Upper lobe of left lung (tissue), 6 donors: Measurements from ENCODE around the gene ZNF662. TPM values are rescaled to one million over a fixed set of nuclear protein-coding genes. Genes with fewer than 3 reads are reported as not detected.
"Not testable (repeated sequence)": the region's sequence is repeated elsewhere in the genome, so short reads cannot be mapped to it uniquely, and the experiment has no call there.

Experiments
- ATAC-seq, 2 donors: fragments of 200-7000 bp; cut with Tn5 transposase; one replicate each; pipeline ENCODE4 v1.9.1; 2022; ENCODE audit warnings: mild to moderate bottlenecking in 2 of 2, moderate library complexity in 2 of 2; ENCODE audit not compliant: low FRiP score in 2 of 2
- DNase-seq, 2 donors: peaks; one replicate each; pipeline ENCODE4 v3.0.0-alpha.2; 2019 to 2020
- H3K27ac ChIP-seq, 4 donors: fragments of 200-600 bp; sonication (generic); one replicate each; pipeline ENCODE4 v1.5.1; 2016 to 2019
- H3K27me3 ChIP-seq, 4 donors: fragments of 200-600 bp; sonication (generic); one replicate each; pipeline ENCODE4 v1.5.1; 2017 to 2019
- H3K36me3 ChIP-seq, 4 donors: fragments of 200-600 bp; sonication (generic); one replicate each; pipeline ENCODE4 v1.5.1; 2016 to 2019
- H3K4me1 ChIP-seq, 4 donors: fragments of 200-600 bp; sonication (generic); one replicate each; pipeline ENCODE4 v1.5.1; 2018 to 2019
- H3K4me3 ChIP-seq, 4 donors: fragments of 200-600 bp; sonication (generic); one replicate each; pipeline ENCODE4 v1.5.1; 2017 to 2019; ENCODE audit warnings: mild to moderate bottlenecking in 2 of 4, moderate library complexity in 1 of 4
- H3K9me3 ChIP-seq, 4 donors: fragments of 200-600 bp; sonication (generic); one replicate each; pipeline ENCODE4 v1.5.1; 2018 to 2019
- CTCF ChIP-seq, 6 experiments: fragments of 450-650 bp in 4 of 6; fragments of 200-600 bp in 2 of 6; sonication (generic) in 2 of 6; IDR thresholded peaks; one replicate each; pipeline ENCODE4 v1.5.1; 2016 to 2019; ENCODE audit warnings: antibody characterized with exemption in 6 of 6
- EP300 ChIP-seq, 4 donors: sonication (generic); formaldehyde crosslinking; IDR thresholded peaks; one replicate each; pipeline ENCODE4 v1.5.1; 2017; ENCODE audit warnings: antibody characterized with exemption in 4 of 4, control low read depth in 2 of 4
- POLR2A ChIP-seq, 4 donors: fragments of 450-650 bp; IDR thresholded peaks; one replicate each; pipeline ENCODE4 v1.5.1; 2016 to 2017; ENCODE audit warnings: antibody characterized with exemption in 4 of 4, mild to moderate bottlenecking in 2 of 4
- POLR2AphosphoS5 ChIP-seq, 2 donors: sonication (generic); formaldehyde crosslinking; IDR thresholded peaks; one replicate each; pipeline ENCODE4 v1.5.1; 2017; ENCODE audit warnings: antibody characterized with exemption in 2 of 2
- WGBS, 2 donors: methylation state at CpG; one replicate each; pipeline ENCODE4 v1.1.5; 2017 to 2018; 5-methylcytosine and 5-hydroxymethylcytosine counted together
- total RNA-seq, 6 donors: library from RNA; depleted of rRNA in 4 of 6; stranded (reverse); fragments of >200 nt in 4 of 6; gene quantifications; one replicate each; pipeline versions ENCODE4 v1.1.0 to v1.2.1, GENCODE V29; 2016 to 2021
- donor health status: DM: no; HTN: no; CAD: no; lungs with moderate emphysema.
- donor health status: DM: no; HTN: yes; CAD: no; lungs with severe emphysema.

ZNF662 gene
- total RNA-seq, 6 donors from 2014 or later, result 4.1 to 10.5 (median 6.3) TPM

DNA sequence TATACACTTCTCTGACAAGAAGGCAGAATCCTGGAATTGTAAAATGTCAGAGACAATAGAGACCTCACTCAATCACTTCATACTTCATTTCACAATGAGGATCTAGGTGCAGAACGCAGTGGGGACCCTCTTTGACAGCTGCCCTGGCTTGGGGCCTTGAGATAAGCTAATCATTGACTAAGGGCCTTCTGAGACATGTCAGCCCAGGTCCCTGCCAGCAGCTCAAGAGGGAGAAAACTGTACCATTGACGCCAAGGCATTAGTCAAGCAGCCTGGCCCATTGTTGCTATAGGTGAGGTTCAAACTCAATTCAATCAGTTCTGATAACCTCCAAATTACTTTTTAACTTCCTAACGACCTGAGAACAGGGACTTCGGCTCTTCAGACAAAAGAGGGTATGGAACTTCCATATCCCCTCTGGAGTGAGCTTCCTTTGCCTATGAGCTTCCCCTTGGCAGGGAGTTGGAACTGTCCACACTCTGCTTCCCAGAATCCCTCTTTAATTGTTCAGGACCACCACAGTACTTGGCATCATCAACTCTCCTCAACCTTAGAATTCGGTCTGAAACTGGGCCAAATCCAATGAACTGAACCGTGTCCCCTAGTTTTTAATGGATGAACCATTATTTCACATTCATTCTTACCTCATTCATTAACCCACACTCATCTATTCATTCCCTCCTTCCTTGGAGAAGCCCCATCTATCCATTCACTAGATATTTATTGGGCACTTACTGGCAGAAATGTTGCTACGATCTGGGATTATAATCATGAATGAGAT is 28.8 kb upstream of the ZNF662 start:
- no peak for TF ChIP-seq POLR2A (IDR thresholded peaks at IDR 0.05)
- TF ChIP-seq EP300 (IDR thresholded peaks at IDR 0.05), result no peak
- TF ChIP-seq POLR2AphosphoS5 (IDR thresholded peaks at IDR 0.05), result no peak
- no peak for TF ChIP-seq CTCF (IDR thresholded peaks at IDR 0.05)
- H3K36me3 ChIP-seq, result no peaks in the 10 kb centered on the region
- no peaks in the 10 kb centered on the region for H3K9me3 ChIP-seq
- H3K4me1 ChIP-seq, result peaks cover 3 to 11% (median 8%) of the 10 kb centered on the region in 4 donors
- ATAC-seq (no peak), DNase-seq (no peak)
- H3K27ac ChIP-seq, result no peak overlapping the region
- H3K27me3 ChIP-seq, result no peaks in the 10 kb centered on the region
- WGBS, 2 donors, result 65 to 71% methylated on average over 7 of the region's 7 CpGs
- no peak overlapping the region for H3K4me3 ChIP-seq

DNA sequence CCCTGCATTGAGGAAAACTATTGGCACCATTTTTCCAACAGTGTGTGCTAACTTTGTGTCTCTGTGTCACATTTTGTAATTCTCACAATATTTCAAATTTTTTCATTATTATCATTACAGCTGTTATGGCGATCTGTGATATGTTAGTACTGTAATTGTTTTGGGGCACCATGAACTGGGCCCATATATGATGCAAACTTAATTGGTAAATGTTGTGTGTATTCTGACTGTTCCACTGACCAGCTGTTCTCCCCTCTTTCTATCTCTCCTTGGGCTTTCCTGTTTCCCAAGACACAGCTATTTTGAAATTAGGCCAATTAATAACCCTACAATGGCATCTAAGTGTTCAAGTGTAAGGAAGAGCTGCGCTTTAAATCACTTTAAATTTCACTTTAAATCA is 28.1 kb upstream of the ZNF662 start:
- H3K4me1 ChIP-seq, result peaks cover 3 to 11% (median 8%) of the 10 kb centered on the region in 4 donors
- H3K27me3 ChIP-seq, result no peaks in the 10 kb centered on the region
- H3K4me3 ChIP-seq, result no peak overlapping the region
- DNase-seq, result no peak
- WGBS, 2 donors, result 85 to 87% methylated on average over 2 of the region's 2 CpGs
- no peak for TF ChIP-seq EP300 (IDR thresholded peaks at IDR 0.05)
- no peak for TF ChIP-seq CTCF (IDR thresholded peaks at IDR 0.05)
- no peak for TF ChIP-seq POLR2AphosphoS5 (IDR thresholded peaks at IDR 0.05)
- no peak overlapping the region for H3K27ac ChIP-seq
- no peaks in the 10 kb centered on the region for H3K36me3 ChIP-seq
- H3K9me3 ChIP-seq, result no peaks in the 10 kb centered on the region
- no peak for ATAC-seq

GRCh38 chr3:42880183-42880582 is 25.8 kb upstream of the ZNF662 start:
- Histone ChIP-seq H3K9me3 (no peaks in the 10 kb centered on the region), H3K27me3 (no peaks in the 10 kb centered on the region), H3K36me3 (no peaks in the 10 kb centered on the region), H3K4me1 (peaks cover 3 to 11% (median 8%) of the 10 kb centered on the region in 4 donors), H3K4me3 (peak overlapping the region in 3 of 4 donors; percentile 48 to 67 (median 60)), H3K27ac (peak overlapping the region in 2 of 4 donors; percentile 73 to 83)
- WGBS, 2 donors, result 90 to 95% methylated on average over 9 of the region's 9 CpGs
- no peak for DNase-seq
- no peak for TF ChIP-seq EP300 (IDR thresholded peaks at IDR 0.05)
- TF ChIP-seq POLR2AphosphoS5 (IDR thresholded peaks at IDR 0.05), result no peak
- no peak for TF ChIP-seq CTCF (IDR thresholded peaks at IDR 0.05)
- TF ChIP-seq POLR2A (IDR thresholded peaks at IDR 0.05), result no peak
- ATAC-seq, result no peak

DNA sequence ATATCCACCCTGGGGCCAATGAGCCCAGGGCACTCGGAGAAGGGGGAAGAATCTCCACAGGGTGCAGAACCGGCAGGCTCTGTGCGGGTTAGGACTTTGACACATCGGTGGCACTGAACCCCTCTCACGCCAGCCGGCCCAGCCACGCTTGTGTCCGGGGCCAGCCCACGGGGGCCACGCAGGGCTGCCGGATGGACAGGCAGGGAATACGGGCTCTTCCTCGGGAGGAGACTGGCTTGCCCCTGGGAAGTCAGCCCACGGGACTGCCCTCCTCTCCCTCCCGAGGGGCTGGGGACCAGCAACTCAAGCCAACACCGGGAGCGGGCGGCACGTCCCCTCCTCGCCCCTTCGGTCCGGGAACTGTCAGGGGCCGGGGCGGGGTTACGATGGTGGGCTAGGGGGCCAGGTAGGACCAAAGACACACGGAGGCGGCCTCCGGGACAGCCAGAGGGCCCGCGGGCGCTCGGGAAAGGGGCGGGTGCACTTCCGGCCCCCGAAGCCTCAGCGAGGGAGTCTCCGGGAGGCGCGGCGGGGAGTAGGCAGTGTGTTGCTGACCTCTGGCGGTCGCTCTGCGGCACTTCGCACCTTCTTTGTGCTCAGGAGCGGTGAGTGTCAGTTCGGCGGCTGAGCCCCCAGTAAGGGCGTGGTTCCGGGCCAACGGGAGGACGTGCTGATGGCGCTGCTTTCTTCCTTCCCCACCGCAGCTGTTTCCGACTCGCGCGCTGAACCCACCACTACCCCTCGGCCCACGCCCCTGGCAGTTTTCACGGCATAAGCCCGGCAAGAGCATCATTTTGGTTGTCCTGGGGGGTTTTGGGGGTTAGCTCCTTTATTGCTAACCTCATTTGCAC is 25.1 kb upstream of the ZNF662 start:
- H3K36me3 ChIP-seq, result no peaks in the 10 kb centered on the region
- H3K27me3 ChIP-seq, result no peaks in the 10 kb centered on the region
- WGBS, 2 donors, result 3 to 4% methylated on average over 9 to 52 of the region's 61 CpGs
- H3K4me1 ChIP-seq, result peaks cover 3 to 11% (median 8%) of the 10 kb centered on the region in 4 donors
- DNase-seq (peak; percentile 93), ATAC-seq (peak; percentile 95 to 99)
- peak overlapping the region; percentile 47 to 67 (median 54) for H3K4me3 ChIP-seq
- H3K27ac ChIP-seq, result peak overlapping the region; percentile 22 to 83 (median 60)
- TF ChIP-seq POLR2AphosphoS5 (IDR thresholded peaks at IDR 0.05) (peak in 1 of 2 donors; percentile 32), POLR2A (IDR thresholded peaks at IDR 0.05) (peak in 1 of 4 donors; percentile 46), EP300 (IDR thresholded peaks at IDR 0.05) (no peak), CTCF (IDR thresholded peaks at IDR 0.05) (peak; percentile 84 to 97 (median 95))
- H3K9me3 ChIP-seq, result no peaks in the 10 kb centered on the region

- not testable (repeated sequence) for DNase-seq, H3K4me3 ChIP-seq, H3K27me3 ChIP-seq, H3K9me3 ChIP-seq, ATAC-seq, H3K27ac ChIP-seq, H3K36me3 ChIP-seq
- 82 to 83% methylated on average over 6 of the region's 6 CpGs for WGBS, 2 donors
- peaks cover 3 to 11% (median 8%) of the 10 kb centered on the region in 4 donors for H3K4me1 ChIP-seq
Observed at GRCh38 chr3:42883251-42883930, 22.6 kb upstream of the ZNF662 start.
